Effector memory CD4-positive, alpha-beta T cell (primary cell): ENCODE data around the gene TEX13B.

Experiments
- DNase-seq, 3 donors: peaks; one replicate each; pipeline ENCODE4 v3.0.0-alpha.2; 2020
- H3K27ac ChIP-seq: 2 replicates; pipeline ENCODE4 v1.7.0; 2013; ENCODE audit warnings: mild to moderate bottlenecking, low read length, moderate library complexity; ENCODE audit not compliant: insufficient read depth, poor library complexity, severe bottlenecking
- H3K27me3 ChIP-seq: replicated peaks from 2 replicates; pipeline ENCODE4 v1.7.0; 2013; ENCODE audit warnings: mild to moderate bottlenecking, low read length; ENCODE audit not compliant: insufficient read depth, control insufficient read depth, poor library complexity, severe bottlenecking
- H3K36me3 ChIP-seq: 2 replicates; pipeline ENCODE4 v1.7.0; 2013; ENCODE audit warnings: mild to moderate bottlenecking, low read length, moderate library complexity; ENCODE audit not compliant: control insufficient read depth, insufficient read depth
- H3K4me1 ChIP-seq: 2 replicates; pipeline ENCODE4 v1.7.0; 2013; ENCODE audit warnings: low read length, mild to moderate bottlenecking; ENCODE audit not compliant: control insufficient read depth, insufficient read depth, poor library complexity, severe bottlenecking
- H3K4me3 ChIP-seq: 2 replicates; pipeline ENCODE4 v1.7.0; 2013; ENCODE audit warnings: low read length, low read depth, mild to moderate bottlenecking; ENCODE audit not compliant: insufficient read depth, poor library complexity, severe bottlenecking
- H3K9me3 ChIP-seq: 2 replicates; pipeline ENCODE4 v1.7.0; 2013; ENCODE audit warnings: mild to moderate bottlenecking, low read length, moderate library complexity; ENCODE audit not compliant: control insufficient read depth
- total RNA-seq, 3 donors: gene quantifications; one replicate each; lab custom pipeline; 2026; lab: John Stamatoyannopoulos, UW

Gene TEX13B
- total RNA-seq, result 0 reads per million in 3 donors

GRCh38 chrX:107982356-107982755 lies at the start of gene TEX13B:
Gene TEX13B (minus strand): TSS chrX:107982370. CDS start chrX:107982127, 243 bp downstream.
- DNase-seq, result no peak
- H3K9me3 ChIP-seq, result no peaks in the 10 kb centered on the region
- H3K27me3 ChIP-seq, result no peaks in the 10 kb centered on the region
- no peak within 1 kb of the TSS for H3K4me3 ChIP-seq
- no peak within 1 kb of the TSS for H3K27ac ChIP-seq
- H3K4me1 ChIP-seq, result no peaks in the 10 kb centered on the region
- H3K36me3 ChIP-seq, result no peaks in the 10 kb centered on the region

DNA sequence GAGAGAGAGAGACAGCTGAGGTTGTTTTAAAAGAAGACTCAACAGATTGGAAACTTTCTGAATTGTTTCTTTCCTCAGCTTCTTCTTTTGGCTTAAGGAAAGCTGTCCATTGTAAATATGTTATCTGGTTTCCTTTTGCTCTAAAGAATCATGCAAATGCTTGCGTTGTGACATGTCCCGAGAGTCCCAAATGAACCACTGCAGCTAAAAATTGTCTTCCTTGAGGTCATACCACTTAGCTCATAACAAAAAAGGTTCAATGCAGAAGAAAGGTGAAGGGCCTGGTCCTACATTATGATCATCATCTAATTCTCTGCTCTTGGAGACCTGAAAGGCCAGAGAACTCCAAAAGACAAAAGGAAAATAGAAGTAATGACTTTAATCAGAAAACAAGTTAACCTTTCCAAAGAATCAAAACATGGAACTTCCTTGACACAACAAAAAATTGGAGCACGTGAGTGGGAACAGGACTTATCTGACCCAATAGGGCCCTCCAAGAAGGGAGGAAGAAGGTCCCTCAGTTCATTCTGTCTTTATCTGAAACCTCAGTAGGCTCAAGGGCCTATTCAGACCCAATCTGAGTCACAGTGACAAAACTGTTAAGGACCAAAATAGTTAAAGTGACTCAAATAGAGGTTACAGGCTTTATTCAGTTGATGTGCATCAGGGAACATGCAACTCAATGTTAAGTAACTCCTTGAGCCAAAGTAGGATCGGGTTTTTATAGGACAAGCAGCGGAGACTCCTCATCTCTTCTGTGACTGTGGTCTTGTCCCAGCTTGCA lies 48.0 kb upstream of the TEX13B start:
- no peaks in the 10 kb centered on the region for H3K4me1 ChIP-seq
- H3K27me3 ChIP-seq, result no peaks in the 10 kb centered on the region
- H3K4me3 ChIP-seq, result no peak overlapping the region
- DNase-seq, result no peak
- no peaks in the 10 kb centered on the region for H3K36me3 ChIP-seq
- no peaks in the 10 kb centered on the region for H3K9me3 ChIP-seq
- H3K27ac ChIP-seq, result no peak overlapping the region

DNA sequence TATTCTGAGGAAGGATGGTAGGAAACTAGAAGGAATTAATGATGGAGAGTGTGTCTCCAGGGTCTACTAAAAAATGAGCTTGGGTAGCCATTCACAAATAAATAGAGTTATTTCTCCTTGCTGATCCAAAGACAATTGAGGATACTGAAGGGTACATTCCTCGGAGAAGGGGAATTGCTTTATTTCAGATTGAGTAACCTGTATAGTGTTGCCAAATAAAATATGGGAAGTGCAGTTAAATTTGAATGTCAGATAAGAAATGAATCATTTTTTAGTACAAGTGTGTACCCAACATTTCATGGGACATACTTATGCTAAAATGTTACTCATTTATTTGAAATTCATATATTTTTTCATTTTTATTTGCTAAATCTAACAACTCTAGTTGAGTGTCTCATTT lies 46.7 kb upstream of the TEX13B start:
- H3K27ac ChIP-seq, result no peak overlapping the region
- no peak for DNase-seq

GRCh38 chrX:108025954-108026600 lies 43.9 kb upstream of the TEX13B start:
- Histone ChIP-seq H3K4me1 (peaks cover 5% of the 10 kb centered on the region), H3K36me3 (no peaks in the 10 kb centered on the region), H3K4me3 (no peak overlapping the region), H3K27me3 (no peaks in the 10 kb centered on the region), H3K27ac (no peak overlapping the region), H3K9me3 (no peaks in the 10 kb centered on the region)
- no peak for DNase-seq

More for the DNA sequence above, 46.7 kb upstream of the TEX13B start:
- H3K27me3 ChIP-seq, result no peaks in the 10 kb centered on the region
- no peak overlapping the region for H3K4me3 ChIP-seq
- no peaks in the 10 kb centered on the region for H3K4me1 ChIP-seq
- no peaks in the 10 kb centered on the region for H3K9me3 ChIP-seq
- H3K36me3 ChIP-seq, result no peaks in the 10 kb centered on the region

DNA sequence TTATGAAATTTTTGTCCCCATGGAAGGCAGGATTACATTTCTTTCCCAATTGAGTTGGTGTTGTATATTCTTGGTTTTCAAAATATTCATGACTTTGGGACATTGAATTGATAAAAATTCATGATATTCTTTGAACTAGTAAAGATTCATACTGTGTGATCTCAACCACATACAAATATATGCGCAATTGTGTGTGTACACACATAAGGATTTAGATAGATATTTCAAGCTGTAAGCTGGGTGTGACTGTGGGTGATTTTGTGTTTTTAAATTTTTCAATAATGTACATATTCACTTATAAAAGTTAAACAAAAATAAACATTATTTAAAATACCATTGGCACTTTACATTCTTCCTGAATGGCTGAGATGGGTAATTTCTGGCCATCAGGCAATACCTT lies 43.2 kb upstream of the TEX13B start:
- no peak for DNase-seq
- Histone ChIP-seq H3K4me1 (peaks cover 12% of the 10 kb centered on the region), H3K27ac (no peak overlapping the region), H3K36me3 (no peaks in the 10 kb centered on the region), H3K4me3 (no peak overlapping the region), H3K27me3 (no peaks in the 10 kb centered on the region), H3K9me3 (no peaks in the 10 kb centered on the region)

GRCh38 chrX:108022491-108023089 lies 40.4 kb upstream of the TEX13B start:
- Histone ChIP-seq H3K9me3 (no peaks in the 10 kb centered on the region), H3K27me3 (no peaks in the 10 kb centered on the region), H3K36me3 (no peaks in the 10 kb centered on the region), H3K27ac (no peak overlapping the region), H3K4me3 (no peak overlapping the region), H3K4me1 (peaks cover 31% of the 10 kb centered on the region)
- no peak for DNase-seq

GRCh38 chrX:108020631-108021030 lies 38.5 kb upstream of the TEX13B start:
- Histone ChIP-seq H3K27me3 (no peaks in the 10 kb centered on the region), H3K4me1 (peaks cover 36% of the 10 kb centered on the region), H3K36me3 (no peaks in the 10 kb centered on the region), H3K9me3 (no peaks in the 10 kb centered on the region), H3K27ac (peak overlapping the region; percentile 74), H3K4me3 (no peak overlapping the region)
- no peak for DNase-seq

GRCh38 chrX:108019382-108019875 lies 37.3 kb upstream of the TEX13B start:
- Histone ChIP-seq H3K36me3 (no peaks in the 10 kb centered on the region), H3K27ac (peak overlapping the region; percentile 74), H3K9me3 (no peaks in the 10 kb centered on the region), H3K4me1 (peaks cover 36% of the 10 kb centered on the region), H3K4me3 (peak overlapping the region; percentile 51), H3K27me3 (no peaks in the 10 kb centered on the region)
- no peak for DNase-seq

- H3K27me3 ChIP-seq, result no peaks in the 10 kb centered on the region
- peaks cover 36% of the 10 kb centered on the region for H3K4me1 ChIP-seq
- H3K36me3 ChIP-seq, result no peaks in the 10 kb centered on the region
- DNase-seq, result peak in 2 of 3 donors; percentile 26 to 37
- peak overlapping the region; percentile 74 for H3K27ac ChIP-seq
- no peaks in the 10 kb centered on the region for H3K9me3 ChIP-seq
- H3K4me3 ChIP-seq, result peak overlapping the region; percentile 51
These were observed 36.6 kb upstream of the TEX13B start for GRCh38 chrX:108018656-108019381.
